ENCODE measurements around the gene AMOT.
"Not testable (repeated sequence)": the region's sequence is repeated elsewhere in the genome, so short reads cannot be mapped to it uniquely, and the experiment has no call there.

The AMOT gene, protein sequence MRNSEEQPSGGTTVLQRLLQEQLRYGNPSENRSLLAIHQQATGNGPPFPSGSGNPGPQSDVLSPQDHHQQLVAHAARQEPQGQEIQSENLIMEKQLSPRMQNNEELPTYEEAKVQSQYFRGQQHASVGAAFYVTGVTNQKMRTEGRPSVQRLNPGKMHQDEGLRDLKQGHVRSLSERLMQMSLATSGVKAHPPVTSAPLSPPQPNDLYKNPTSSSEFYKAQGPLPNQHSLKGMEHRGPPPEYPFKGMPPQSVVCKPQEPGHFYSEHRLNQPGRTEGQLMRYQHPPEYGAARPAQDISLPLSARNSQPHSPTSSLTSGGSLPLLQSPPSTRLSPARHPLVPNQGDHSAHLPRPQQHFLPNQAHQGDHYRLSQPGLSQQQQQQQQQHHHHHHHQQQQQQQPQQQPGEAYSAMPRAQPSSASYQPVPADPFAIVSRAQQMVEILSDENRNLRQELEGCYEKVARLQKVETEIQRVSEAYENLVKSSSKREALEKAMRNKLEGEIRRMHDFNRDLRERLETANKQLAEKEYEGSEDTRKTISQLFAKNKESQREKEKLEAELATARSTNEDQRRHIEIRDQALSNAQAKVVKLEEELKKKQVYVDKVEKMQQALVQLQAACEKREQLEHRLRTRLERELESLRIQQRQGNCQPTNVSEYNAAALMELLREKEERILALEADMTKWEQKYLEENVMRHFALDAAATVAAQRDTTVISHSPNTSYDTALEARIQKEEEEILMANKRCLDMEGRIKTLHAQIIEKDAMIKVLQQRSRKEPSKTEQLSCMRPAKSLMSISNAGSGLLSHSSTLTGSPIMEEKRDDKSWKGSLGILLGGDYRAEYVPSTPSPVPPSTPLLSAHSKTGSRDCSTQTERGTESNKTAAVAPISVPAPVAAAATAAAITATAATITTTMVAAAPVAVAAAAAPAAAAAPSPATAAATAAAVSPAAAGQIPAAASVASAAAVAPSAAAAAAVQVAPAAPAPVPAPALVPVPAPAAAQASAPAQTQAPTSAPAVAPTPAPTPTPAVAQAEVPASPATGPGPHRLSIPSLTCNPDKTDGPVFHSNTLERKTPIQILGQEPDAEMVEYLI

DNA sequence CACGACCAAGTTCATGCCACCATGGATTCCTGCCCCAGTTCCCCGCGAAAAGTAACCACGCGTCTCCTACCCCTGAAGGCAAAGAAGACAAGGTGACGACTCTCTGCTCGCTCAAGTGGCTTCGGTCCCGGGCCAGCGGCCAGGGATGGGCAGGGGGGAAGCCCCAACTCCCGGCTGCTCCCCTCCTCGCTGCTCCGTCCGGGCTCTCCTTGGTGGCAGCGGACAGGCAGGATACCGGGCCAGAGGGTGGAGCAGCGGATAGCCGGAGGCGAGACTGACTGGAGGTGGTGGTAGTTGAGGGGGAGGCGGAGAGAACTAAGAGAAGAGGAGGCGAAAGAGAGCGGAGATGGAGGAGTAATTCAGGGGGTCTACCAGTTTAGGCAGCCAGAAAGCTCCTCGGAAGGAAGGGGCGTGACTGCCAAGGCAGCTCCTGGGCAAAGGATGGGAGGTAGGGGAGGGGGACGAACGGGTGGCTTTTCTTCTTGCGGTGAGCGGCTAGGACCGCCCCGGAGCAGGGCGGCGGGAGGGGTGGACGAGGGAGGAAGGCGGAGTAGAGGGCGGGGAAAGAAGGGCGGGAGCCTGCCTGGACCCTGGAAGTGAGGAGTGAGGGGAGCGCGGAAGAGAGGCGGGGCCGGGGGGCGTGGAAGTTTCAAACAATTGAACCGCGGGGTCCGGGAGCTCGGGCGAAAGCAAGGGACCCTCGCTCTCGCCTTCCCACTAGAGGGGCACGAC lies at the start of gene AMOT:
TSS of gene AMOT (minus strand) at position 450 of the 732 bp plus-strand sequence. CDS start 17,705 bp downstream, outside the sequence.
- peak; percentile 15 to 86 (median 64) for DNase-seq

GRCh38 chrX:112889400-112889799 lies 48.8 kb upstream of the AMOT start:
- DNase-seq, result no peak

DNA sequence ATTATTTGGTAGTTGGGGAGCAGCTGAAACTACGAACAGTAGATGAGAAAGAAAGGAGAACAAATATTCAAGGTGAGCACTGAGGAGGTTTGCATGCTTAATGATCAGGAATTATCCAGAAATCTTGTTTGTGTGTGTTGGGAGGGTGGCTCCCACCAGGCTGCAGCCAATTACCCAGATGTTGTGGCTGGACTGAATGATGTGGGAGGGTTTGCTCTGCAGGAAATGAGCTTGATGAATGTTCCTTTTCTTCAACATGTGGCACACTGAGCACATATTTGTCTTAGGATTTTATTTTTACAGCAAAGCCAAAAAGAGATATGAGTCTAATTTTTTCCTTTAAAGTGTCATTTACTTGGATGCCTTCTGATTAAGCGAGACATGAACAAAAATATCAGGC lies 48.3 kb upstream of the AMOT start:
- DNase-seq, result no peak

DNA sequence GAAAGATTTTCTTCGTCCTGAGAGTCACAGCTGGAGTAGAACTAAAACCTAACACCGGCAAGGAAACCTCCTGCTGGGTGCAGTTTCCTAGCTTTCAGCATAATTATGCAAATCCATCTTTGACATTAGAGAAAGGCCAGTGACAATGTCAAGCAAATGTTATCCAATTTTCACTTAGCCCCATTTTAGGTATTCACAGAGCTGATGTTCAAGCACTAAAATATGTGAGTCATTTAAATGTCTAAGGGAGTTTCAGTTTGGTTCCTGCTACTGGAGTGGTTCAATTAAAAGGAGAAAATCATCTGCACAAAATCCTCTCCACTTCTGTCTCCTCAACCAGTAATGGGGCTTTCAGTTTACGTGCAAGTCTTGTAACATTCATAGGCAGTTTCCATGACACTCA lies 37.1 kb upstream of the AMOT start:
- DNase-seq, result no peak

DNA sequence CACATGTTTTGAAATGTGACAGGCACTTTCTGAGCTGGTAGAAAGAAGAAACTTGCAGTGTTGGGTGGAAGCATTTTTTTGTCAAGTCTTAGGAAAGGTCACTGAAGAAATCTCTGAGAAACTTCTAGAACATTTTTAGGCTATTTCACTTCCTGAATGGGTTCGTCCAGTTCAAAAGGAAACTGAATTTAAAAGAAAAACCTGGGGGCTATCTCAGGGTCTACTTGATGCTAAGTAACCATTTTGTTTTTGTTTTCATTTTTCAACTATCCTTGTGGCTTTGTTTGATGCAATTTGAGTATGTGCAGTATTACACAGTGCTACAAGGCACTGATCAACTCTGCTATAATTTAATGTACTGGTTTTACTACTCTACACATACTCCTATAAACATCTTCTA lies 34.0 kb upstream of the AMOT start:
- DNase-seq, result no peak

DNA sequence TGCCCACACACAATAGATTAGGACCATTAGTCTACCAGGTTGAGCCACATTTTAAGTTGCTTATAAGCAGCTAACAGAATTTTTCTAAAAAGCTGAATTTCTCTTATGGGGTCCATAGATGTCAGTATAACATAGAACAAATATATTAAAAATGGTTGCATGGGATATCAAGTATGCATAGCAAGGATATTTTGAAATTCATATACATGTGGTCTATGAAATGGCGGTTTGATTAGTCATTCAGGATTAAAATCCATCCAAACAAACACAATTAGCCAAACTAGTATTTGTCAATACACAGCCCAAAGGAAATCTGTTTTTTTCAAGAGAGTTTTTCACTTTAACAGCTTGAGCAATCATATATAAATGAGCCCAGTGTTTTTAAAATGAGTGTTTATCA lies 33.5 kb upstream of the AMOT start:
- DNase-seq, result no peak

GRCh38 chrX:112868586-112868985 lies 28.0 kb upstream of the AMOT start:
- DNase-seq, result no peak

DNA sequence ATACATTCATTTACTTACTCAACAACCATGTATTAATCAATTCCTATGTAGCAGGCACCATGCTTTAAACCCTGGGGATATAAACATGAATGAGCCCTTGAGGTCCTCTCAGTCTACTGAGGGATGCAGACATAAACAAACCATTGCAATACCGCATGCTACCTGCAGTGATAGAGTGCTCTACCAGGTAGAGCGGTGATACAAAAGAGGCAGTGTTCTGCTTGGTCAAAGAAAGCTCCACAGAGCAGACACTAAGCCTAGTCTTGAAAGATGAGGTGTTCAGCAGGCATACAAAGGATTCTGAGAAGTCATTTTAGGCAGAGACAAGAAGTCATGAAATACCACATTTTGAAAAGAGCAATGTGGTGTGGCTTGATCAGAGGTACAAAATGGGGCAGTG lies 26.9 kb upstream of the AMOT start:
- no peak for DNase-seq

DNA sequence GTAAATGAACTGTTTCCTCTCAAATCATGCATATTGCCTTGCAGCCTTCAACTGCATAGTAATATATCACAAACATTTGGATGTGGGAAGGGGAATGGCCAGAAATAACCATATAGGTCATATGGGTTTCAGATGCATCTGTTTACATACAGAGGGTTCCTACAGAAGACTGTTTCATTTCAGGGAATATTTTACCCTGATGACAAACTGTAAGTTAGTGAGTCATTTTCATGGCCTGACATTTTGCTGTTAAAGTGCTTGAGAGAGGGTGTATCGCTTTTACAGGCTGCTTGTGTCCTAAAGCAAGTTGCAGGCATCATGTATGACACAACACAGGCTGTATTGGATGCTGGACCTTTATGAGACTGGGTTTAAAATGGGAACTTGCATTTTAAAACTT lies 25.5 kb upstream of the AMOT start:
- DNase-seq, result no peak

DNA sequence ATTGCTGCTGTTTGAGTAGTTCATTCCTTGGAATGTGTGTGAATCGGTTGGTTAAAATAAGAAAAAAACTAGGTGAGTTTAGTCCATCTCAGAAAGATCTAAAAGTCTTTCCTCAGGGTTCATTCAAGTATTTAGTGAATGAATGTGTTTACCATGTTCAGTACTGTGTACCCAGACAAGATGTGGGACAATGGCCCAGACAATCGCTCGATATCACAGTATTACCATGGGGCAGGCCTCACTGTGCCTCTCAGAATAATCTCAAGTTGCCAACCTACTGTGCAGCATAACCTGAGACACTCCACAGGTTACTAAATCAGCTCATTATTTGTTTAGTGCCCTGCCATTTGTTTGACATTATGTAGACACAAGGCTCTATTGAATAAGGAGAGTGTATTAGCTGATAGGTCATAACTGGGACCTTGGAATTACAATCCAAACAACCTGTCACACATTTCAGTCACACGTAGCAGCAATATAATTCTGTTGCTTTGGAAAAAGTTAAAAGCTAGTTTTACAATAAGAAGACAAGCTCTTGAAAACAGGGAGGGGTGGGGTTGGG lies 24.9 kb upstream of the AMOT start:
- DNase-seq, result no peak

- DNase-seq, result no peak
Measured at GRCh38 chrX:112863850-112864249, 23.2 kb upstream of the AMOT start.

DNA sequence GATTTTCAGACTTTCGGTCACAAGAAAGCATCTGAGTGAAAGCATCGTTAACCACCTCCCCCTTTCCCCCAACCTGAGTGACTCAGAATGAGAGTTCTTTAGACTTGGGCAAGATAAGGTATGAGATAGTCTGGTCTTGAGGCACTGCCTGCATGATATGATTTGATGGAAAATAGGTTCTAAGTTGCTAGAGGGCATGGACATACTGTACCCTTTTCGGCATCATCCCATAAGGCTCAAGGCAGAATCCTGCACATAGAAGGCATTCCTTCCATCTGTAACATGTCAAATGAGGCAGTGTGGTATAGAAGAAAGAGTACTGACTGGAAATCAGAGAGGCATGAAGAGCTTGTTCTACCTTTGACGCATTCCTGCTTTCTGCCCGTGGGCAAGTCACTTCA lies 16.8 kb upstream of the AMOT start:
- DNase-seq, result no peak

DNA sequence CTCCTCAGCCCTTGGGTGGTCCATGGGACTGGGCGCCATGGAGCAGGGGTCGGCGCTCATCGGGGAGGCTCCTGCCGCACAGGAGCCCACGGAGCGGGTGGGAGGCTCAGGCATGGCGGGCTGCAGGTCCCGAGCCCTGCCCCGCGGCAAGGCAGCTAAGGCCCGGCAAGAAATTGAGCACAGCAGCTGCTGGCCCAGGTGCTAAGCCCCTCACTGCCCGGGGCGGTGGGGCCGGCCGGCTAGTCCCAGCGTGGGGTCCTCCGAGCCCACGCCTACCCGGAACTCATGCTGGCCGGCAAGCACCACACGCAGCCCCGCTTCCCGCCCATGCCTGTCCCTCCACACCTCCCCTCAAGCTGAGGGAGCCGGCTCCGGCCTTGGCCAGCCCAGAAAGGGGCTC lies 14.3 kb upstream of the AMOT start:
- not testable (repeated sequence) for DNase-seq

DNA sequence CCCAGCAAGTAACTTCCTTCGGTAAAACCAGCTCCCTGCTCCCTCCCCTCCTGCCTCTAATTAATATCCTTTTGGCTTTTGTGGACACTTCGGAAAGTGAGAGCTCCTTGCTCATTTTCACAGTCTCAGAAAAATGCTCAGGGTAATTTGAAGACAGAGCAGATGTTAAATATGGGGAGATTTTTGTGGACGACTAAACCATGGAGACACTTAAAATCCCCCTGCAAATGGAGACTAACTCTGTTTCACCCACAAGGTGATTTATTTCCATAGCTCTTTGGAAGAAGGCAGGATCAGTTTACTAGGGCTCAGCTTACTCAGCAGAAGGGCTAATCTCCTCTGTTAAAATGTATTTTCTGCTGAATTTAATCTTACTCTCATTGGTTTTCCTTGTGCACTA lies 12.2 kb upstream of the AMOT start:
- no peak for DNase-seq

DNA sequence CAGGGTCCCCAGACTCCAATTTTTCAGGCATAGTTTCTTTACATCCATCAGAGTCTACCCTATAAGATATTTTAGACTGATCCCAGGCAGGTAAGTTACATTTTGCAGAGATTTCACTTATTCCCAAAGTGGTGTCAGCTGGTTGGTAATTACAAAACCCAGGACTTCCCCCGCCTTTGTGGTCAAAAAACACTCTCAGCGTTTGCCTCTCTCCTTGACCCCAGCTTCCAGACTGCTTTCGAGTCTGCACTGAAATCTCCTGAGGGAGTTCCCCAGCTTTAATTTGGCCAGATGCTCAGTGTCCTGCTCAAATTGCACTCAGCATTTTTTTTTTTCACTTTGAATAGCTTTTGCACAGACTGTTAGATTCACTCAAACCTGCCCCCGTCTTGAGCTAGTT lies 11.2 kb upstream of the AMOT start:
- no peak for DNase-seq

DNA sequence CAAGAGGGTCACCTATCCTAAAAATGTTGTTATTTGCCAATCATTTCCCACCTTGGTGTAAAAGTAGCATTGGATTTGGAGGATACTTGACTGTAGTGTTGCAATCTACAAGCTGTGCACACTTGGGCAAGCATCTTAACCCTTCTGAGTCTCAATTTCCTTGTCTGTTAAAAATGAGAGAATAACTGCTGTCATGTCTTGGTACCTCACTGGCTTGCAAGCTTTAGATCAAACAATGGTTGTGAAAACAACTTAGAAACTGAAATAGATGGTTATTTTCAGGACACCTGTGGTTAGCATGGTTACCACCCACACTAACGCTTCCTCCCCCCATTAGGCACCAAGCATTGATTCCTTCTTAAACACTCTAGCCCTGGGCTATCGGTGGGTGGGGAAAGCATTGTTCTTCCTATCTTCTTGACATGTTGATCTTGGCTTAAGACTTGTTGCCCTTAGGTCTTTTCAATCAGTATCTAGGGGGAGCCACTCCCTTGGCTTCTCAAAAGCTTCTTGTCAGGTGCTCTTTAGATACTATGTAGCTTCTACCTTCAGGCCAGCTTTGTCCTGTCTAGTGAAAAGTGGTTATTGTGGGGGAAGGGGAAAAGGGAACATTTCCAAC lies 10.6 kb upstream of the AMOT start:
- DNase-seq, result no peak

DNA sequence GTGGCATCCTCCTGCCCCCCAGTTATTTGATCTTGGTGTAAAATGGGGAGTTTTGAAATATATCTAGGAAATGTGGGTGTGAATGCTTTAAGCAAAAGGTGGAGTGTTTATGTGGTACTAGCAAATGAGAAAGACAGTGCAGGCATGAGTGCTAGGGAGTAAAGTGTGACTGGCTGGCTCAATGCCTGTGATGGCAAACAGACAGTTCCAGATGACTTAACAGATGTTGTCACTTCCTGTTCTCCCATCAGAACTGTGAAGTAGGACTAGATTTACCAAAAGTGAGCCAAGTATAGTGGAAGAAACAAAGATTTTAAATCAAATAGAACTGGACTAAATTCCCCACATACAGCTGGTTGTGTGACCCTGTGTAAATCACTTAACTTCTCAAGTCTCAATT lies 8.4 kb upstream of the AMOT start:
- DNase-seq, result no peak

GRCh38 chrX:112846782-112847181 lies 6.2 kb upstream of the AMOT start:
- DNase-seq, result no peak

DNA sequence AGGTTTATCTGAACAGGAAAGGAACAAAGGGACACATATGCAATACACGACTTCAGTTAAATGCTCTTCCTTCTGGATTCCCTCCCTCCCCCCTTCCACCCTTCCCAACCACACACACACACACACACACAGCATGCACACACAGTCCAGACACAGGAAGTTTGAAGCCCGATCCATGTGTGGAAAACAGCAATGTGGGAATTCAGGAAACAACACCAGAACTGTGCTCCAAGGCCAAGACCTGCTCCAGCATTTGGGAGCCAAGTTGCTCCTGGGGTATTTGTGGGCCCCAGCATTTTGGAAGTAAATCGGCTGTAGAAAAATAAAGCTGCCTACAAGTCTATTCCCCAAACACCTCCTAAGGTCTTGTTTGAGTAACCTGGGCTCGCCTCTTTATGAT lies 5.6 kb upstream of the AMOT start:
- DNase-seq, result no peak

- no peak for DNase-seq
Measured at GRCh38 chrX:112844250-112844649, 3.6 kb upstream of the AMOT start.

- no peak for DNase-seq
Measured at GRCh38 chrX:112841820-112842157, 1.2 kb upstream of the AMOT start.

Data from anterior cingulate cortex (tissue), 58 donors.